SH-SY5Y (cell line): ENCODE measurements around the gene ETFRF1.

ENCODE experiments used
- GATA2 ChIP-seq: IDR thresholded peaks from 2 replicates; pipeline ENCODE4 v1.6.1; 2011; ENCODE audit warnings: mild to moderate bottlenecking, low read depth, low read length
- GATA3 ChIP-seq: IDR thresholded peaks from 2 replicates; pipeline ENCODE4 v1.6.1; 2011; ENCODE audit warnings: low read depth, mild to moderate bottlenecking, low read length, moderate library complexity

- no peak for TF ChIP-seq GATA3
- no peak for TF ChIP-seq GATA2
These were observed 41.2 kb downstream of the ETFRF1 start for GRCh38 chr12:25236190-25236589.
